ENCODE results near the gene MYOC.

- TF ChIP-seq CTCF (IDR thresholded peaks at IDR 0.05) (no peak), EP300 (IDR thresholded peaks at IDR 0.05) (no peak), POLR2A (IDR thresholded peaks at IDR 0.05) (no peak)
Measured at GRCh38 chr1:171664976-171665375, 12.5 kb upstream of the MYOC start.

All from tibial nerve (tissue), 4 donors.